Hepatocyte (in vitro differentiated cells): ENCODE data around the gene APEX2.

Experiments
- CTCF ChIP-seq: fragments of 200-600 bp; sonication (generic); IDR thresholded peaks from 2 replicates; pipeline ENCODE4 v1.5.1; 2016; ENCODE audit warnings: antibody characterized with exemption, mild to moderate bottlenecking; ENCODE audit not compliant: poor library complexity
- EZH2 ChIP-seq: fragments of 200-600 bp; sonication (generic); IDR thresholded peaks from 2 replicates; pipeline ENCODE4 v1.6.1; 2016; ENCODE audit warnings: antibody characterized with exemption, mild to moderate bottlenecking, borderline replicate concordance
- EZH2phosphoT487 ChIP-seq: fragments of 200-600 bp; sonication (generic); IDR thresholded peaks from one replicate; pipeline ENCODE4 v1.6.1; 2018; ENCODE audit warnings: antibody characterized with exemption, mild to moderate bottlenecking, low read depth, moderate library complexity; ENCODE audit not compliant: unreplicated experiment, severe bottlenecking

DNA sequence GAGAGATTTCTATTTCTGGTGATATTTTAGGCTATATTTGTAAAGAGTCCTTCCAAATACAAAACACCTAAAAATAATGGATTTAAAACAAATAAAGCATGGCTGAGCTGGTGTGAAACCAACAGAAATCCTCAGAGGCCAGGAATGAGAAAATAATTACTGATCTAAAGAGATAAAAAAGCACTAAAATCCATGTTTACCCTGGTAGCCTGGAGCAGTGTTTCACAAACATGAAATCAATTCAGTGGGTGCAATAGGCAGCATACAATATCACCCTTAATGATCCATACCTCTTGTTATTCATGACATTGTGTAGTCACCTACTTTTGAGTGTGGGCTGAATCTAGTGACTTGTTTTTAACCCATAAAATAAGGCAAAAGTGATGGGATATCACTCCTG lies 20.7 kb upstream of the APEX2 start:
- TF ChIP-seq CTCF (no peak), EZH2 (no peak), EZH2phosphoT487 (no peak)
